Stimulated activated naive CD8-positive, alpha-beta T cell treated with anti-CD3 and anti-CD28 coated beads, Interleukin-15, Interleukin-2, amounts not matched to agents 100 U/mL and 50 U/mL, for 24 hours (primary cell): ENCODE data around the gene ALKBH3.

Experiments used
- ATAC-seq: fragments of 150-1000 bp; cut with Tn5 transposase; one replicate; pipeline ENCODE4 v1.10.0; 2021
- DNase-seq: peaks from one replicate; pipeline ENCODE4 v3.0.0; 2021

Gene ALKBH3

DNA sequence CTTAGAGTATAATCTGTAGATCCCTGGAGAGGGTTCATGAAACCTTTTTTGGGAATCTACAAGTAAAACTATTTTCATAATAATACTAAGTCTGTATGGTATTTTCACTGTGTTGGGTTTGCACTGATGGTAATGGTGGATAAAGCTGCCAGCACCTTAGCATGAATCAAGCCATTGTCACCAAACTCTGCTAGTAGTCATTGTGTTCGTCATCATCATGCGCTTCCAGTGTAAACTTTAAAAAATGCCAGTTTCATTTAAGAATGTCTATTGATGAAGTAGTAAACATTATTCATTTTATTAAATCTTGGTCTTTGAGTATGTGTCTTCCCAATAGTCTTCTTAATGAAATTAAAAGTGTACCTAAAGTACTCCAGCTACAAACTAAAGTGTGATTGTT, 15.0 kb downstream of the ALKBH3 start:
- ATAC-seq, result no peak

DNA sequence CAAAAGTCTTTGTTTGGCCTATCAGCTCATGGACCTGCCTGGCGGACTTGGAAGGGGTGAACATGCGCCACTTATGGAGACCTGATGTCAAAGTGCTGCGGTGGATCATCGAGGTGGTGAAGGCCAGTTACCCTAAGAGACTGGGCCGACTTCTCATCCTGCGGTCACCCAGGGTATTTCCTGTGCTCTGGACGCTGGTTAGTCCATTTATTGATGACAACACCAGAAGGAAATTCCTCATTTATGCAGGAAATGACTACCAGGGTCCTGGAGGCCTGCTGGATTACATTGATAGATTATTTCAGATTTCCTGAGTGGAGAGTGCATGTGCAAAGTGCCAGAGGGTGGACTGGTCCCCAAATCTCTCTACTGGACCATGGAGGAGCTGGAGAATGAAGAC, 17.9 kb downstream of the ALKBH3 start:
- DNase-seq, result no peak
- no peak for ATAC-seq

More for the DNA sequence above, 15.0 kb downstream of the ALKBH3 start:
- no peak for DNase-seq

DNA sequence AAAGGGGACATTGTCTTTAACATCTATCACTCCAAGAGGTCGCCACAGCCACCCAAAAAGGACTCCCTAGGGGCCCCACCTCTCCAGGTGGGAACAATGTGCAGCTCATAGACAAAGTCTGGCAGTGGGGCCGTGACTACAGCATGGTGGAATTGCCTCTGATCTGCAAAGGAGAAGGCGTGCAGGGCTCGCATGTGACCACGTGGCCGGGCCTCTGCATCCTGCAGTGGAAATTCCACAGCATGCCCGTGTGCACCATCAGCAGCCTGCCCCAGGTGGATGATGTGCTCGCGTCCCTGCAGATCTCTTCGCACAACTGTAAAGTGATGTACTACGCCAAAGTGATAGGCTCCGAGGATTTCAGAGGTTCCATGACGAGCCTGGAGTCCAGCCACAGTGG, 18.5 kb downstream of the ALKBH3 start:
- DNase-seq (no peak), ATAC-seq (no peak)

DNA sequence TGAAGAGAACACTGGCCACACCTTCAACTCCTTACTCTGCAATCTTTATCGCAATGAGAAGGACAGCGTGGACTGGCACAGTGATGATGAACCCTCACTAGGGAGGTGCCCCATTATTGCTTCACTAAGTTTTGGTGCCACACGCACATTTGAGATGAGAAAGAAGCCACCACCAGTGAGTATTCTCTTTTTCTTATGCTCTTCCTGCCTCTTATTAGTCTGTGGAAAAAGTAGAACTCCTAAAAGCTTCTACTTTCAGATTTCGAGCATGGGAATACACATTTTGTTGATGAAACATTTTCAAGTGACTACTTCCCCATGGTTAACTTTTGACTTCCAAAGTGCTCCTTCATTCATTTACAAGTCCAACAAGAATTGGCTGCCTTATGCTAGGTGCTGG, 20.9 kb downstream of the ALKBH3 start:
- DNase-seq (no peak), ATAC-seq (no peak)

DNA sequence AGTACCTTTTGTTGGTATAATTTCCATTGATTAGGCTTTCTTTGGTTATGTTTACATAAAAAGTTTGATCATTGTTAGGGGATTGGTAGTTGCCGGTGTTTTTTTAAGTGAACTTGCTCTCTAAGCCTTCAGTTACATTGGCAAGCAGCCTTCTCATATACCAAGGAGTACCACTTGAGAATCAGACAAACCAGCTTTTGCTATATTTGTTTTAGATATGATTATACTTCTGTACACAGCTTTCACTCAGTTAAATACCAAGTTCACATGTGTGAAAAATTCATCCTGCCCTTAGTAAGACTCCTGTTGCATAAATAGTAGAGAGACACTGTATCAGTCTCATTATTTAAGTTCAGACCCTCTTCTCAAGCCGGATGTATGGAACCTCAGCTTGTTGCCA, 22.4 kb downstream of the ALKBH3 start:
- no peak for DNase-seq
- ATAC-seq, result no peak

DNA sequence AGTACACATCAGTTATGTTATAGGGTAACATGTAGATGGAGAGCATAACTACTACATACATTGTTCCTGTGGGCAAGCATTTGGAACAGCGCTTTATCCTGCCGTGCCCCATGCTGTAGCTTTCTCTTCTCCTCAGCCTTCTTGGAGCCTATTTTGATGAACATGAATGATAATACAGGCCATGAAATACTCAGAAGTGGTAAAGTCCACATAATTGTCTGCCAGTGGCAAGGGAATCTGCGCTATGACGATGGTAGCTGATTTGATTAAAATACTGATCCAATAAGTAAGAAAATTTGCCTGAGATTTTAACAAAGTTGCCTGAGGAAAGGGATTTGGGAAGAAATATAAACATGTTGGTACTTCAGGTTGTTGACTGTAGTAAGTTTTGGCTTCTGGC, 23.3 kb downstream of the ALKBH3 start:
- ATAC-seq (no peak), DNase-seq (no peak)

DNA sequence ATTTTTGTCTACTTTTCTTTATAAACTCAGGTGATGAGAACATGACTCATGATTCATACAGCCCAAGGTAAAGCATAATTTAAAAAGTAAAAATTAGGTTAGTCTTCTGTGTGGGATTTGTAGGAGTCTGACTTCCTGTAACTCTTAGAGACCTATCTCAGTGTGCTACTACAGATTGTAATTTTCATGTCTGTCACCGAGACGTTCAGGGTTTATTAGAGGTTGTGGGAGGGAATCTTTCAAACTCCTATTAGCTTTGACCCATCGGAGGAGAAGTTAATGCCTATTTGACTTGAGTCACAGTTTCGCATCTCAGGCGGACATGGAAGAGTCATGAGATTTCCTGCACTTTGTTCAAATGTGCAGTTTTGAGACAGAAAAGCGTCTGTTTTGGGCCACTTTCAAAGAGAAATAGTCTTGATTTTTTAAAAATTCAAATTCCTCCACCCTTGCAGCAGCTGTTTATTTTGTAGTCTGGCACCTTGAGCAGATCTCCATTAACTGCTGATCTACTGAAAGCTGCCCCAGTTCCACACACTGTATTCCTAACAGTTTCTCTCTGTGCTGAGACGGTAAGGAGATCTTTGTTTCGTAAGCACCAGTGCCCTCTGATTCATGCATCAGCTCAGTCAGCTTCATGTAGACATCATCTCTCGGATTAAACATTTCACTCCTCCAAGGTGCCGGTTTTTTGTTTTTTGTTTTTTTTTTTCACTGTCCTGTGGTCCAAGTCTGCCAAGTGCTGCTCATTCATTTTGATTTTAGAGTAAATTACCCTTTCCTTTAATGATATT, 24.3 kb downstream of the ALKBH3 start:
- DNase-seq (no peak), ATAC-seq (no peak)

DNA sequence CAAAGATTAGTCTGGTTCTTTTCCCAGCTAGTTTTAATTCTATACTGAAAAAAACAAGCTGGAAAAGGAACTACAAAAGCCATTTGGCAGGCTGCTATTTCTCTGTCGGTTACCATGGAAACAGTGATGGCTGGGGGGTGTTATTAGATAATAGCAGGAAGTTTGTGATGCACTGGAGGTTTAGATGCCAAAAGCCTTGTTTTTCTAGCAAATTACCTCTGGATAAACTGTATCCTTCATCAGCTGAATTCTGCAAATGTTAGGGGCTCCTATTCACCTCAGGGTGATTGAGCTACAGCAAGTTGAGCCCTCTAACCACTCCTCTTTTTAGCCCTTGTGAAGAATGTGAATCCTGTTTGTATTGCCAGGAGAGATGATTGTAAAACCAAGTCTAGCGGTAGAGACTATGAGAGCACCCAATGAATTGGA, 25.2 kb downstream of the ALKBH3 start:
- DNase-seq, result no peak
- ATAC-seq, result no peak

DNA sequence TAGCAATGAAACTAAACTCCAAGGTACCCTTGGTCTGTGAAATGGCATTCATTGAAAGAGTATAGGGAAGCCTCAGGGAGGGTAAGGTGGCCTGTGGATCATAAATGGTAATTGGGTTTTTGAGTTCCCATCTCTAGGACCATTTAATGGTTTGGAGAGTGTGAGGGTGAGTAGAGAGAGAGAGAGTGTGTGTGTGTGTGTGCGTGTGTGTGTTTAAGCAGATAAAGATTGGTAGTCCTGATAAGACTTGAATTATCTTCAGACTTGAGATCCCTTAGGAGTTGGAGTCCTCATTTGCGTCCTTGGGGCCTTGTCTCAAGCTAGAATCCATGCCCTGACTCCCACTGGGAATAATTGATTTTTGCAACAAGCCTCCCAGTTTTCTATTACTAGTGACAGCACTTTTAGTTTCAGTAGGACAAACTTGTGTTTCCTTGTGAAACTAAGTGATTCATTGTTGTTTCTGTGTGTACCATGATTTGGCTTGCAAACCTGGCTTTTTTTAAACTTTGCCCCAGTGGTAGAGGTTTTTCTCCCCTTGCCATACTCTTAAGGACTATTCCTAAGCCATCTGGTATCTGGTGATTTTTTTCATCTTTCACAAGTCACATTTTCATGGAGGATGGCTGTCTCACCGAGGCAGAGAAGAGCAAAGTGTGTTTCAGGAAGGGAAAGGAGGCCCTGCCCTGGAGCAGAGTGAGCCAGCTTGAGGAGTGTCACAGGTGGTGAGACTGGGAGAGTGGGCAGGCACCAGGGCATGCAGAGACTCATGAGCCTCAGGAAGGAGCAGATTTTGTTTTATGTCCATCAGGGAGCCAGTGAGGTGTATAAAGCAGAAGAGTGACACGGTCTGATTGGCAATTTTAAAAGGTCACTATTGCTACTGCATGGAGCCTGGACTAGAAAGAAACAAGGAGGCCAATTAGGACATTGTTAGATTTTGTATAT, 26.7 kb downstream of the ALKBH3 start:
- ATAC-seq, result no peak
- no peak for DNase-seq

DNA sequence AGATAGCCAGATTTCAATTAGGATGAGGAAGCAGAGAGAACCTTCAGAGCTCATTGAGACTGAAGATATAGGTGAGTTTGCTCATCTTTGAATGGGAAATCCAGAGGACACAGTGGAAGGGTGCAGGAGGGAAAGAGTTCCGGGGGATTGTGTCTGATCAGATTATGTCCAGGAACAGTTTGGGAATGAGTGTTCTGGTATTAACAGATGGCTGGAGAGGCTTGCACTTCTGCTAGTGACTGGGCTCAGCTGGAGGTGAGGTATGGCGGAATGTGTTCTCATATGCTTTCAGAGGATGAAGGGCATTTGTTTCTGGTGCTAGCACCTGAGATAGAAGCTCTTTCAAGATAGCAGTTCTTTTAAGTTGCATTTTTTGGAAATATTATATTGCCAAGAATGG, 27.6 kb downstream of the ALKBH3 start:
- no peak for DNase-seq
- ATAC-seq, result no peak

DNA sequence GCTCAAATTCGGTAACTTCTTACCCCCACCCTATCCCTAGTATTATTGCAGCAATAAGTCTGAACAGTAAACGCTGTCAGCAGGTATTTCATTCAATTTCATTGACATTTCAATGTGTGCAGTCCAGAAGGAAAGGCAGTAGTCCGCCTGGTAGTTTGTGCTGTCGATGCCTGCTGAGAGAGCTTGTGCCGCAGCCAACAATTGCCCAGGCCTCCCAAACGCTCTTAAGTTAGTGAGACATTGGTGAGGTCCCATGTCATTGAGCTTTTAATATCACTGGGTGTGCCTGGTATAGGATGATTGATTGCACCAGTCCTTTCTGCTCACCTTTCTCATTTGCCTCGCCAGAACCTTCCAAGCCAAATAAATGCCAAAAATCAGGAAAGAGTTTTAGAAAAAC, 28.1 kb downstream of the ALKBH3 start:
- DNase-seq (no peak), ATAC-seq (no peak)

DNA sequence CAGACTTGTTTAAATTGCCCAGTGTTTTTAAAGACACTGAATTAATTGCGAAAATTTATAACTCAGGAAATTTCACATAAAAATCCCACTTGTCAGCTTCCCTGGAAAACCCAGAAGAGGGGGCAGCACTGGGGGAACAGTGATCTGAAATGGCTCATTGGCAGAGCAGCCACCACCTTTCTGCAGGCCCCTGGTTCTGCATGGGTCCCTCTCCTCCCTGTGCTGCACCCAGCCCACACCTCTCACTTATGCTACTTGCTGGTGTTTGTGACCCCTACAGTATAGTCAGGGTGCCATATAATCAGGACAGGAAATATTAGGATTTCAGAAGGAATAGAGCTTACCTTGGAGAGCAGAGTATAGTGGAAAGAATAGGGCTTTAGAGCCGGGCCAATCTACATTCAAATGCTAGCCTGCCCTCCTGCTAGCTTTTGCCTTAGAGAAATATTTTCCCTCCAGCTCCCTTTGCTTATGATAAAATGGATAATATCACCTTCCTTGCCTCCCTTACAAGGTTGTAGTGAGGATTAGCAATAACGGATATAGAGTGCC, 33.3 kb downstream of the ALKBH3 start:
- DNase-seq (no peak), ATAC-seq (no peak)

DNA sequence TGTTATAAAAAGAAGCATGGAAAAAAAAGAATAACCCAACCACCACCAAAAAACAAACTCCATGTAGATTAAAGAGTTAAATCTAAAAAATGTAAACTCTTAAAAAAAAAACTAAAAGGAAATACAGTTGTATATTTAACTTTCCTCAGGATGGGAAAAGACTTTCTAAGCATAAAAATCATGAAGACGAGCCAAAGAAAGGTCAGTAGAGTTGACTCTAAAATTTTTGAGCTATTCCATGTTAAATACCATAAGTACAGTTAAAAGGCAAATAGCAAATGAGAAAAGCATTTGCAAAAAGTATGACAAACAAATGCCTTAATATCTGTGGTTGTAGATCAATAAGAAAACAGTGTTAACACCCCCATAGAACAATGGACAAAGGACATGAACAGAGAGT, 33.8 kb downstream of the ALKBH3 start:
- ATAC-seq (no peak), DNase-seq (no peak)

DNA sequence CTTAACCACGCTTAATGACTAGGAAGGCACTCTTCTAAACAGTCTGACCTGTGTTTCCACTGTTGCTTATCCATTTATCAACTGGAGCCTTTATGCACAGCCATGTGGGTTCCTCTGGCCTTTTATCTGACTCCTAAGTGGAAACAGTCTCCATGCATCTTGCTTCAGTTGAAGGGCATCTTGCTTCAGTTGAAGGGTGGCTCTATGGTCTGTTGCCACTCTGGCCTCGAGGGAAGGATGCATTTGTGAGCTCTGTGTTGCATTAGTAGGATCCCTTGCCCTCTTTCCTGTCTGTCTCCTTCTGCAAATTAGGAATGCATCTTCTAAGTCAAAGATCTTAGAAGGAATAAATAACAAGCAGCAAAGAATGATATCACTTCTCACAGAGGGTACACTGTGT, 36.0 kb downstream of the ALKBH3 start:
- no peak for ATAC-seq
- no peak for DNase-seq

DNA sequence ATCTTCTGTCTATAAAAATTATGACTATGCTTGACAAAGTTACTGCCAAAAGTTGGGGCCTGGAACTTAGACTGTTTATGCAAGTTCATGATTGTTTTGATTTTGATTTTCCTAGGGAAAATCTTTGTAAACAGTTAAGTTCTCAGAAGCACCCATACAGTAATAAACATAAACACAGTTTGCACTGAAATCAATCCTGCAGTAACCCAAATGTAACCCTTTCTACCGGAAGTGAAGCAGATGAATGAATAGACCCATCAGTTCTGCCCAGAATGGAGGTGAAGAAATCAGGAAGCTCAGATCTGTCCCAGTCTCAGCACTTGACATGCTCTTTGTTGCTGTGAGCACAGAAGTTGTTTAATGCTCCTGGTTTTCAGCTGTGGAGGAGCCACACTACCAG, 37.2 kb downstream of the ALKBH3 start:
- DNase-seq (no peak), ATAC-seq (no peak)

DNA sequence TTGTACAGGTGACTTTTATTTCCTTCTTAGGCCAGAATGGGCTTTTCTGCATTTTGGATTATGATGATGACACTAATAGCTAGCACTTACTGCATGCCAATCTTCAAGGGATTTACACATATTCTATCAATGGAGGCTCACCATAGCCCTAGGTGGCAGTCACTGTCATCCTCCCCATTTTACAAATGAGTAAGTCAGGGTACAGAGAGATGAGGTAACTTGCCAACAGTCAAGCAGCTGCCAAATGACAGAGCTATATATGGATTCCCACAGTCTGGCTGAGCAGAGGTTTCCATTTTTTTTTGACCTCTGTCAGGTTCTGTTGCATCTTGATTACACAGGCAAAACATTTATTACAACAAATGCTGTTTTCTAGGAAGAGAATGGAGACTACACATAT, 38.0 kb downstream of the ALKBH3 start:
- ATAC-seq (no peak), DNase-seq (no peak)

DNA sequence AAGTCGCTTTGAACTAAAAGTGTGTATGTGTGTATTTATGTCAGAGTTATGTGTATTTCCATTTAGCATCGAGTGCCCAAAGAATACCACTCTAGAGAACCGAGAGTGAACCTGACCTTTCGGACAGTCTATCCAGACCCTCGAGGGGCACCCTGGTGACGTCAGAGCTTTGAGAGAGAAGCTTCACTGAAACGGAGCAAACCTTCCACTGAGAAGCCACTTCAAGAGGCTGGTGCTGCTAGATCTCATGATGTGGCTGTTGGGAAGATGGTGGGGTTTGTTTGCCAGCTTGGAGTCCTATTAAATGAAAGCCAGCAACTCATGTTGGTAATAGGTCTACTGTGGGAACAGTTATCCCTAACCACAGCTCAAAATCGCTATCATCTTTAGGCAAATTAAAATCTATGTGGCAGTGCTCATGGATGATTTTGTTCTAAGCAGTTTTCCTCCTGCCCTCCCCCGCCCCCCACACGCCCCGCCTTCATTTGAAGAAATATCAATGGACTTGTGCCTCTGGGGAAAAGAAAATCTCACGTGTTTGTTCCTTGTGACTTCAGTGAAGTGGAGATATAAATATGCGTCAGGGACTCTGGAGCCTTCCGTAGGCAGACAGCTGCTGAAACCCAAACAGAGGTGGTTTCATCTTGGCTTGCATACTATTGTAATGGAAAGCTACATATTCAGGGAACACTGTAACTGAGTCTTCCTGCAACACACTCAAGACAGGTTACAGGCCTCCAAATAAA, 39.4 kb downstream of the ALKBH3 start:
- ATAC-seq (no peak), DNase-seq (no peak)

DNA sequence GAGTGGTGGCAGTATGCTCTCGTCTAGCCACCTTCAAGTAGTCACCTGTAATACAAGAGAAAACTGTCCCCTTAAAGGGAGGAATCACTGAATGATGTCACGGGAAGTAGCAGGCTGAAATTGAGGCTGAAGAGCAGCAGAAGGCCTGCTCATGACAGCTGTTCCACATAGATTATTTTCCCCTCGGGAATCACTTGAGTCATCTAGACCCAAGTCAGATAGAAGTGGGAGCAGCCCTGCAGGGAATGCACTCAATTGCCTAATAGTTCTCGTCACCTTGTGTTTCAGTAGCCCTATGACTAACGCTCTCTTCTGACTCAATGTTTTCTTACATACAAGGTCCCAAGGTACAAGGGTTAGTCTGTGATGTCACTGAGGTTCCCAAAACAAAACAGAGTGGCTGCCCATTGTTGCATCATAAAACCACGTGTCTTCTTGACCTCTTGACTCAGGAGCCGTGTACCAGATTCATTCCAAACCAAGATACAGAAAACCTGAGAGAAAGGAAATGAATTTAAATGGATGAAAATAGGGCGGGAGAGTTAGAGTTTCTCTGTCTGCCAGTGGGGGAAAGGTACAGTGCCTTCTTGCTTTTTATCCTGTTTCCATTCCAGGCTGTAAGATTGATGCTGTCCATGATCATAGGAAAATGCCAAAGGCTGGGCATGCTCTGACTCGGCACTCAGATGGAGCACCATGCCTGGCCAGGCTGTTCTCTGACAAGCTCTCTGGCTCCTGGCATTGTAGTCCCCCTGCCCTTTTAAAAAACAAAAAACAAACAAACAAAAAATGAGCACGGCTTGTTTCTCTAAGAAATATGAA, 40.2 kb downstream of the ALKBH3 start:
- ATAC-seq, result peak; percentile 91
- no peak for DNase-seq

DNA sequence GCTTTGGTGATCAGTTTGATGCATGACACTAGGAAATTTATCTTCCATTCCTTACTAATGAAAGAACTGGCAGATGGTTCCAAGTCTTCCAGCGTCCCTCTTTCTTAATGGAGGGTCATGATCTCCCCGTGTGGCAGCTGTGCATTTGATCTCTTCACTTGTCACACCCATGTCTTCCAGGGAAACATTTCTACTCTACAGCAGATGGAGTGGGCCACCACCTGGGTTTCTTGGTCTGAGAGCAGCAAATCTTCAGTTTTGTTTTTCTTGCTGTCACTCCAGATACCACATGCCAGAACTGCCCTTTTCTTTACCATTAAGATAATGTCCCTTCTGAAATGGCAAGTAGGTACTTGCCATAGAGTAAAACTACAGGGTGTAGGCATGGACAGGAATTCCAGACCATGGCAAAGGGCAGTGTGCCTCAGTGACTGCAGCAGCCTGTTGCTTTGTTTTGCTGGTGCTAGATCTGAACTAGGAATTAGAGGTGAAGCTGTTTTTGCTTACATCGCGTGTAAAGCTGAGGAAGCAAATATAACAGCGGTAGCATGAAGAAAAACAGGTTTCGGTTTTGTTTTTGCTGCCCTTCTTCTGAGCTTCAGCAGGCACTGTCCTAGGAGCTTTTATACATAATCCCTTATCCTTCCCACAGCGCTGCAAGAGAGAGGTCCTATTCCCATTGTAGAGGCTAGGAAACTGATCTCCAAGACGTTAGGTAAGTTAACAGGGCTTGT, 41.1 kb downstream of the ALKBH3 start:
- DNase-seq (no peak), ATAC-seq (no peak)

DNA sequence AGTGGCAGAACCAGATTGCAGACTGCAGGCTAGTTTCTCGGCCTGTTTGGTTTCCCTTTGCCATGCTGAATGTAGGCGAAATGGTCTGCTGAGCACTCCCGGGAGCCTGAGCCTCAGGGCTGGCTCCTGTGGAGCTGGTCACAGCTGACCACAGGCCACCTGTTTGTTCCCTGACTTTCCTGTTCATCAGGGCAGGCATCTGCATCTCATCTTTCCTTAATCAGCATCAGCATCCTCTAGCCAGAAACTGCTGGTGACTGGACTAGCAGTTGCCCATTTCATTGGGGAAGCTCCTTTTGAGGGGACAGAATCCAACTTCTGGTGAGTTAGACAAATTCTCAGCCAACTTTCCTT, 41.6 kb downstream of the ALKBH3 start:
- DNase-seq, result no peak
- ATAC-seq, result no peak
